PC-3 (cell line): ENCODE measurements around the gene NME4.

Experiments
- EZH2 ChIP-seq: fragments of 300-600 bp; sonication (generic); IDR thresholded peaks from one replicate; pipeline ENCODE4 v1.6.1; 2017; ENCODE audit warnings: antibody characterized with exemption, mild to moderate bottlenecking, low read length; ENCODE audit not compliant: unreplicated experiment
- EZH2phosphoT487 ChIP-seq: fragments of 300-600 bp; sonication (generic); IDR thresholded peaks from 2 replicates; pipeline ENCODE4 v1.6.1; 2018; ENCODE audit warnings: mild to moderate bottlenecking, antibody characterized with exemption, low read length, borderline replicate concordance
- TF ChIP-seq, protein P1 (sequence below): fragments of 300-600 bp; sonication (generic); conservative IDR thresholded peaks from 2 replicates; pipeline ENCODE4 v1.5.1; 2017; ENCODE audit warnings: antibody characterized with exemption, low read depth, mild to moderate bottlenecking, low read length

- TF ChIP-seq EZH2: no peak
- TF ChIP-seq EZH2phosphoT487: no peak
- TF ChIP-seq, protein P1, sequence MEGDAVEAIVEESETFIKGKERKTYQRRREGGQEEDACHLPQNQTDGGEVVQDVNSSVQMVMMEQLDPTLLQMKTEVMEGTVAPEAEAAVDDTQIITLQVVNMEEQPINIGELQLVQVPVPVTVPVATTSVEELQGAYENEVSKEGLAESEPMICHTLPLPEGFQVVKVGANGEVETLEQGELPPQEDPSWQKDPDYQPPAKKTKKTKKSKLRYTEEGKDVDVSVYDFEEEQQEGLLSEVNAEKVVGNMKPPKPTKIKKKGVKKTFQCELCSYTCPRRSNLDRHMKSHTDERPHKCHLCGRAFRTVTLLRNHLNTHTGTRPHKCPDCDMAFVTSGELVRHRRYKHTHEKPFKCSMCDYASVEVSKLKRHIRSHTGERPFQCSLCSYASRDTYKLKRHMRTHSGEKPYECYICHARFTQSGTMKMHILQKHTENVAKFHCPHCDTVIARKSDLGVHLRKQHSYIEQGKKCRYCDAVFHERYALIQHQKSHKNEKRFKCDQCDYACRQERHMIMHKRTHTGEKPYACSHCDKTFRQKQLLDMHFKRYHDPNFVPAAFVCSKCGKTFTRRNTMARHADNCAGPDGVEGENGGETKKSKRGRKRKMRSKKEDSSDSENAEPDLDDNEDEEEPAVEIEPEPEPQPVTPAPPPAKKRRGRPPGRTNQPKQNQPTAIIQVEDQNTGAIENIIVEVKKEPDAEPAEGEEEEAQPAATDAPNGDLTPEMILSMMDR: no peak
These were observed 32.2 kb upstream of the NME4 start for GRCh38 chr16:364595-365491.
